HEK293T (cell line): Measurements from ENCODE around the gene ANK3.

ENCODE experiments used
- FOXA1 ChIP-seq: fragments of 450-650 bp; IDR thresholded peaks from 2 replicates; pipeline ENCODE4 v1.6.1; 2016; ENCODE audit warnings: mild to moderate bottlenecking
- PKNOX1 ChIP-seq: fragments of 450-650 bp; IDR thresholded peaks from 2 replicates; pipeline ENCODE4 v1.6.1; 2016
- SP1 ChIP-seq: fragments of 450-650 bp; IDR thresholded peaks from 2 replicates; pipeline ENCODE4 v1.6.1; 2017
- SUZ12 ChIP-seq: fragments of 450-650 bp; IDR thresholded peaks from 2 replicates; pipeline ENCODE4 v1.6.1; 2016; ENCODE audit warnings: mild to moderate bottlenecking

DNA sequence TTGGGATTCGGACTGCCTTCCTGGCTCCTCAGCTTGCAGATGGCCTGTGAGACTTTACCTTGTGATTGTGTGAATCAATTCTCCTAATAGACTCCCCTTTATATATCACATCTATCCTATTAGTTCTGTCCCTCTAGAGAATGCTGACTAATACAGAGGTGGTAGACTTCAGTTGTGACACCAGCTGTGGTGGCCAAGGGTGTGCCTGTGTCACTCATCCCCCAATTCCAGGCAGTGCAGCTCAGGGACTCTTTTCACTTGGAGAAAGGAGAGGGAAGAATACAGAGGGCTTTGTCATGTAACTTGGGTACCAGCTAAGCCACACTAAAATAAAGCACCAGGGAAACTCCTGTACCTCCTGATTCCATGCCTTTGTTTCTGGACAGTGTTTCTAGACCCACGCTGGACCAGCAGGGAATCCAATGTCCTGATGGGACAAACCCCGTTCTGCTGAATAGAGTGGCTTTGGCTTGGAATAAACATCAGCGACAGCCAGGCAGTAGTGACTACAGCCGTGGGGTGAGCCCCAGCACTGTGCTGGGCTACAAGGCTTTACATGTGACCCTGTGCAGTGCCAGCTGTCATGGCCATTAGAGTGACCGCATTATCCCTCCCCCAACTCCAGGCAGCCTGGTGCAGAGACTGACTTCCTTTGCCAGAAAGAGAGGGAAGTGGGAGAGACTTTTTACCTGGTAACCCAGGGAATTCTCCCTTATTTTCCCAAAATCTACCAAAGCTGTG, 233.6 kb downstream of the ANK3 start:
- TF ChIP-seq SP1: no peak
- no peak for TF ChIP-seq SUZ12
- no peak for TF ChIP-seq FOXA1
- no peak for TF ChIP-seq PKNOX1
